MCF 10A (cell line): Measurements from ENCODE around the gene ZFAND3. TPM values are rescaled to one million over a fixed set of nuclear protein-coding genes. Genes with fewer than 3 reads are reported as not detected.
A peak's percentile ranks its signal among the peaks of the same experiment; 100 is the strongest.

ENCODE experiments used
- BruUV-seq: library from RNA; stranded (reverse); fragments of 400-500 nt; replicated peaks from 2 replicates; lab custom pipeline; 2021; lab: Mats Ljungman, UMichigan
- CTCF ChIA-PET: fragments of 300-600 bp; sonication (Branson Sonifier 250); formaldehyde crosslinking; extraction: SDS; loops from one replicate; lab custom pipeline; 2021; ENCODE audit warnings: antibody characterized with exemption, inconsistent platforms; lab: Yijun Ruan, JAX
- POLR2A ChIA-PET: fragments of 300-600, 350-650 bp; sonication (Branson Sonifier 250); formaldehyde crosslinking; extraction: SDS; loops from one replicate; lab custom pipeline; 2020; ENCODE audit warnings: antibody characterized with exemption, inconsistent platforms; lab: Yijun Ruan, JAX
- DNase-seq: peaks from one replicate; pipeline ENCODE4 v3.0.0-alpha.2; 2018; ENCODE audit not compliant: unreplicated experiment
- H3K27ac Mint-ChIP-seq: one replicate; pipeline ENCODE4 v1.8.0; 2022; ENCODE audit warnings: mild to moderate bottlenecking, low read depth, mixed read lengths; ENCODE audit not compliant: unreplicated experiment
- H3K27me3 Mint-ChIP-seq: one replicate; pipeline ENCODE4 v1.8.0; 2022; ENCODE audit warnings: mixed read lengths; ENCODE audit not compliant: insufficient read depth, unreplicated experiment
- H3K36me3 Mint-ChIP-seq: one replicate; pipeline ENCODE4 v1.8.0; 2022; ENCODE audit warnings: mild to moderate bottlenecking, moderate library complexity, mixed read lengths; ENCODE audit not compliant: insufficient read depth, unreplicated experiment
- H3K4me1 Mint-ChIP-seq: one replicate; pipeline ENCODE4 v1.8.0; 2022; ENCODE audit warnings: mixed read lengths; ENCODE audit not compliant: insufficient read depth, unreplicated experiment
- H3K4me3 Mint-ChIP-seq: one replicate; pipeline ENCODE4 v1.8.0; 2022; ENCODE audit warnings: mild to moderate bottlenecking, moderate library complexity, mixed read lengths; ENCODE audit not compliant: unreplicated experiment
- H3K9me3 Mint-ChIP-seq: one replicate; pipeline ENCODE4 v1.8.0; 2022; ENCODE audit warnings: mixed read lengths; ENCODE audit not compliant: unreplicated experiment
- intact Hi-C: fragments of 100-400 bp; cut with micrococcal nuclease; formaldehyde crosslinking; loops from 2 replicates; pipeline ENCODE4 v1.14.1; 2022
- total RNA-seq: library from RNA; stranded (reverse); gene quantifications from 2 replicates; pipeline ENCODE4 v1.2.3, GENCODE V29; 2022
- TF ChIP-seq, protein P1 (sequence below): fragments of 200-600 bp; IDR thresholded peaks from one replicate; pipeline ENCODE4 v1.8.0; 2022; ENCODE audit warnings: antibody characterized with exemption, mild to moderate bottlenecking; ENCODE audit not compliant: unreplicated experiment

The ZFAND3 gene
- total RNA-seq, 1 experiment from 2014 or later: 100 TPM

DNA sequence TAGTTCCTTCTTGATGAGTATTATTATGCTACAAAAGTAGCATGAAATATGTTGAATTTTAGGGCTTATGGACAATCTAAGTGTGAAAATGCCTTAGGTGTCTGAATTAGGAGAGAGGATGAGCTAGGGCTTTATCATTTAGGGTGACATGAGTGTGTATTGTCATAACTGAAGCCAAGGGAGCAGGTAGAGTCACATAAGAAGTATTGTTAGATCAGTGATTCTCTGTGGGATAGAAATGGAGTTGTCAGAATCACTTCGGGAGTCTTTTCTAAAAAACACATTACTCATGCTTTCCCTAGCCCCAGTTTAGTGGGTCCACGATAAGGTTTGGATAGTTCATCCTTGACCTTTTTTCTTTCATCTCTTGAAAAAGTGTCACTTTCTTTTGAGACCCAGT is 16.4 kb downstream of the ZFAND3 start:
- H3K27me3 Mint-ChIP-seq: no peaks in the 10 kb centered on the region
- intact Hi-C loops: no loop called here
- H3K4me1 Mint-ChIP-seq: peaks cover 28% of the 10 kb centered on the region
- H3K27ac Mint-ChIP-seq: no peak overlapping the region
- DNase-seq: no peak
- POLR2A ChIA-PET: no interaction called here
- no peaks in the 10 kb centered on the region for H3K9me3 Mint-ChIP-seq
- no peak overlapping the region for H3K4me3 Mint-ChIP-seq
- BruUV-seq: no TSS peak
- TF ChIP-seq, protein P1, sequence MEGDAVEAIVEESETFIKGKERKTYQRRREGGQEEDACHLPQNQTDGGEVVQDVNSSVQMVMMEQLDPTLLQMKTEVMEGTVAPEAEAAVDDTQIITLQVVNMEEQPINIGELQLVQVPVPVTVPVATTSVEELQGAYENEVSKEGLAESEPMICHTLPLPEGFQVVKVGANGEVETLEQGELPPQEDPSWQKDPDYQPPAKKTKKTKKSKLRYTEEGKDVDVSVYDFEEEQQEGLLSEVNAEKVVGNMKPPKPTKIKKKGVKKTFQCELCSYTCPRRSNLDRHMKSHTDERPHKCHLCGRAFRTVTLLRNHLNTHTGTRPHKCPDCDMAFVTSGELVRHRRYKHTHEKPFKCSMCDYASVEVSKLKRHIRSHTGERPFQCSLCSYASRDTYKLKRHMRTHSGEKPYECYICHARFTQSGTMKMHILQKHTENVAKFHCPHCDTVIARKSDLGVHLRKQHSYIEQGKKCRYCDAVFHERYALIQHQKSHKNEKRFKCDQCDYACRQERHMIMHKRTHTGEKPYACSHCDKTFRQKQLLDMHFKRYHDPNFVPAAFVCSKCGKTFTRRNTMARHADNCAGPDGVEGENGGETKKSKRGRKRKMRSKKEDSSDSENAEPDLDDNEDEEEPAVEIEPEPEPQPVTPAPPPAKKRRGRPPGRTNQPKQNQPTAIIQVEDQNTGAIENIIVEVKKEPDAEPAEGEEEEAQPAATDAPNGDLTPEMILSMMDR: no peak
- CTCF ChIA-PET: no interaction called here
- H3K36me3 Mint-ChIP-seq: peaks cover 12% of the 10 kb centered on the region

DNA sequence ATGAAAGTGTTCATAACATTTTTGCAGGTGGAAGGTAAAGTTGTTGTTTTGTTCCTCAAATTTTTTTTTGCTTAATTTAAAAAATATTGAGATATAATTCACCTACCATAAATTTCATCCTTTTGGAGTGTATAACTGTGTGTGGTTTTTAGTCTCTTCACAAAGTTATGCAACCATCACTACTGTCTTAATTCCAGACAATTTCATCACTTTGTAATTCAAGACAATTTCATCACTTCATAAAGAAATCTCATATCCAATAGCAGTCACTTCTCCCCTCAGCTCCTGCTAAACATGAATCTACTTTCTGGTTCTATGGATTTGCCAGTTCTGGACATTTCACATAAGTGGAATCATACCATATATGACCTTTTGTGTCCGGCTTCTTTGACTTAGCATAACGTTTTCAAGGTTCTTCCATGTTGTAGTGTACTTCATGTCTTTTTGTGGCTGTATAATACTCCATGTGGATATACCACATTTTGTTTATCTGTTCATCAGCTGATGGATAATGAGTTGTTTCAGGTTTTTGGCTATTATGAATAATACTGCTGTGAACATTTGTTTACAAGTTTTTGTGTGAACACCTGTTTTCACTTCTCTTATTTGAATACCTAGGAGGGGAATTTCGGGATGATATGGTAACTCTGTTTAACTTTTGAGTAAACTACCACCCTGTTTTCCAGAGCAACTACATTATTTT is 18.8 kb downstream of the ZFAND3 start:
- Mint-ChIP-seq H3K27me3 (no peaks in the 10 kb centered on the region), H3K4me3 (no peak overlapping the region), H3K27ac (no peak overlapping the region), H3K36me3 (peaks cover 8% of the 10 kb centered on the region), H3K4me1 (peaks cover 27% of the 10 kb centered on the region), H3K9me3 (no peaks in the 10 kb centered on the region)
- intact Hi-C loops: no loop called here
- ChIA-PET POLR2A (interaction anchor here (0.6 to 1.2 kb wide), 3 partner anchors 20 to 185 kb away, joined by 3 to 4 read pairs (median 3); no protein-coding TSS in a partner anchor), CTCF (interaction anchor here (0.7 to 1.2 kb wide), 3 partner anchors 21 to 513 kb away, joined by 4 to 5 read pairs (median 4); no protein-coding TSS in a partner anchor)
- DNase-seq: peak; percentile 59
- TF ChIP-seq, protein P1: no peak
- no TSS peak for BruUV-seq

DNA sequence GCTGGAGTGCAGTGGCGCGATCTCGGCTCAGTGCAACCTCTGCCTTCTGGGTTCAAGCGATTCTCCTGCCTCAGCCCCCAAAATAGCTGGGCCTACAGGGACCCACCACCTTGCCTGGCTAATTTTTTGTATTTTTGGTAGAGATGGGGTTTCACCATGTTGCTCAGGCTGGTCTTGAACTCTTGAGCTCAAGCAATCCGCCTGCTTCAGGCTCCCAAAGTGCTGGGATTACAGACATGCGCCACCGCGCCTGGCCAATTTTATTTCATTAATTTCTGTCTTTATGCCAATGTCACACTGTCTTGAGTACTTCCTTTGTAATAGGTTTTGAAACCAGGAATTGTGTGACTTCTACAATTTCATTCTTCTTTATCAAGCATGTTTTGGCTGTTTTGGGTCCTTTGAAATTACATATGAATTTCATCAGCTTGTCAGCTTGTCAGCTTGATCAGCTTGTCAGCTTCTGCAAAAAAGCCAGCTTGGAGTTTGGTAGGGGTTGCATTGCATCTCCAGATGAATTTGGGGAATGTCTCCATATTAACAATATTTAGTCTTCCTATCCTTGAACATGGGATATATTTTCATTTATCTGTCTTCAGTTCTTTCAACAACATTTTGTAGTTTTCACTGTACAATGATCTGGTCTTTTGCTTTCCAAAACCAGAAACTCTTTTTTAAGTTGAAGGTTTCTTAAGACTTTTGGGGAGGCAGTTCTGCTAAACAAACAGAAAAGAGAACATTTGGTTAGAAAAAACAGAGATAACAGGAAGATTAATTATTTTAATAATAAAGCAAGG is 20.8 kb downstream of the ZFAND3 start:
- intact Hi-C loops: no loop called here
- H3K27me3 Mint-ChIP-seq: no peaks in the 10 kb centered on the region
- H3K4me1 Mint-ChIP-seq: peaks cover 31% of the 10 kb centered on the region
- H3K9me3 Mint-ChIP-seq: no peaks in the 10 kb centered on the region
- no TSS peak for BruUV-seq
- no peak for DNase-seq
- POLR2A ChIA-PET: interaction anchor here (0.7 to 0.8 kb wide), 2 partner anchors 8 to 20 kb away, joined by 3 read pairs; no protein-coding TSS in a partner anchor
- no peak overlapping the region for H3K4me3 Mint-ChIP-seq
- TF ChIP-seq, protein P1: no peak
- peaks cover 6% of the 10 kb centered on the region for H3K36me3 Mint-ChIP-seq
- CTCF ChIA-PET: interaction anchor here (0.7 kb wide), 1 partner anchor 456 kb away, joined by 4 read pairs; no protein-coding TSS in a partner anchor
- H3K27ac Mint-ChIP-seq: peak overlapping the region; percentile 37

DNA sequence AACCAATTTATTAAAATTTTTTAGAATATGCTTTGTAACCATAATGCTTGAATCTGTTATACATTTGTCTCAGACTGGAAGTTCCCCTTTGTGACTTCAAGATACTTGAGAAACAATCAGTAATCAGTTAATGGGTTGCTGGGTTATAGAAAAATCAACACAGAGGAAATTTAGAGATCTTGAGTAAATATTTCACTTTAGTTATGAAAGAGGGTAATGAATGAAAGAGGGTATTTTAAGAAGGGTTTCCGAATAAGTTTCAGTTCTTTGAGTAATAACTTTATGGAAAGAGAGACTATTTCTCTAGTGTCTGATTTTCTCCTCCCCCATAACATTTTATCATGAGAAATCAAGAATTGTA is 21.4 kb downstream of the ZFAND3 start:
- TF ChIP-seq, protein P1: no peak
- H3K4me3 Mint-ChIP-seq: no peak overlapping the region
- no peaks in the 10 kb centered on the region for H3K27me3 Mint-ChIP-seq
- intact Hi-C loops: no loop called here
- no peaks in the 10 kb centered on the region for H3K9me3 Mint-ChIP-seq
- peak overlapping the region; percentile 37 for H3K27ac Mint-ChIP-seq
- H3K36me3 Mint-ChIP-seq: peaks cover 6% of the 10 kb centered on the region
- H3K4me1 Mint-ChIP-seq: peaks cover 34% of the 10 kb centered on the region
- no TSS peak for BruUV-seq
- POLR2A ChIA-PET: no interaction called here
- DNase-seq: no peak
- CTCF ChIA-PET: no interaction called here
